Hepatocyte (in vitro differentiated cells): ENCODE data around the gene MYL5.

Experiments
- EZH2 ChIP-seq: fragments of 200-600 bp; sonication (generic); IDR thresholded peaks from 2 replicates; pipeline ENCODE4 v1.6.1; 2016; ENCODE audit warnings: antibody characterized with exemption, mild to moderate bottlenecking, borderline replicate concordance
- EZH2phosphoT487 ChIP-seq: fragments of 200-600 bp; sonication (generic); IDR thresholded peaks from one replicate; pipeline ENCODE4 v1.6.1; 2018; ENCODE audit warnings: antibody characterized with exemption, mild to moderate bottlenecking, low read depth, moderate library complexity; ENCODE audit not compliant: unreplicated experiment, severe bottlenecking
- TF ChIP-seq, protein P1 (sequence below): fragments of 200-600 bp; sonication (generic); IDR thresholded peaks from 2 replicates; pipeline ENCODE4 v1.5.1; 2016; ENCODE audit warnings: antibody characterized with exemption, mild to moderate bottlenecking; ENCODE audit not compliant: poor library complexity

- TF ChIP-seq EZH2 (no peak), EZH2phosphoT487 (no peak)
- TF ChIP-seq, protein P1, sequence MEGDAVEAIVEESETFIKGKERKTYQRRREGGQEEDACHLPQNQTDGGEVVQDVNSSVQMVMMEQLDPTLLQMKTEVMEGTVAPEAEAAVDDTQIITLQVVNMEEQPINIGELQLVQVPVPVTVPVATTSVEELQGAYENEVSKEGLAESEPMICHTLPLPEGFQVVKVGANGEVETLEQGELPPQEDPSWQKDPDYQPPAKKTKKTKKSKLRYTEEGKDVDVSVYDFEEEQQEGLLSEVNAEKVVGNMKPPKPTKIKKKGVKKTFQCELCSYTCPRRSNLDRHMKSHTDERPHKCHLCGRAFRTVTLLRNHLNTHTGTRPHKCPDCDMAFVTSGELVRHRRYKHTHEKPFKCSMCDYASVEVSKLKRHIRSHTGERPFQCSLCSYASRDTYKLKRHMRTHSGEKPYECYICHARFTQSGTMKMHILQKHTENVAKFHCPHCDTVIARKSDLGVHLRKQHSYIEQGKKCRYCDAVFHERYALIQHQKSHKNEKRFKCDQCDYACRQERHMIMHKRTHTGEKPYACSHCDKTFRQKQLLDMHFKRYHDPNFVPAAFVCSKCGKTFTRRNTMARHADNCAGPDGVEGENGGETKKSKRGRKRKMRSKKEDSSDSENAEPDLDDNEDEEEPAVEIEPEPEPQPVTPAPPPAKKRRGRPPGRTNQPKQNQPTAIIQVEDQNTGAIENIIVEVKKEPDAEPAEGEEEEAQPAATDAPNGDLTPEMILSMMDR: no peak
These were observed 32.7 kb downstream of the MYL5 start for GRCh38 chr4:706834-707598.
